K562 (cell line): ENCODE measurements around the gene EIF4E1B. TPM values are rescaled to one million over a fixed set of nuclear protein-coding genes. Genes with fewer than 3 reads are reported as not detected.

Source experiments
- ATAC-seq: fragments of 200-7000 bp; cut with Tn5 transposase; 3 replicates; pipeline ENCODE4 v1.9.1; 2020; ENCODE audit warnings: moderate library complexity
- BruUV-seq: library from RNA; stranded (reverse); fragments of 400-500 nt; replicated peaks from 2 replicates; lab custom pipeline; 2021; lab: Mats Ljungman, UMichigan
- CTCF ChIA-PET: fragments of 300-600 bp; formaldehyde crosslinking; extraction: SDS; loops from one replicate; lab custom pipeline; 2021; ENCODE audit warnings: low intra/inter-chr PET ratio; lab: Yijun Ruan, JAX
- POLR2A ChIA-PET: fragments of 300-600, 350-650 bp; sonication (Branson Sonifier 250); formaldehyde crosslinking; extraction: SDS; loops from one replicate; lab custom pipeline; 2021; ENCODE audit warnings: antibody characterized with exemption, inconsistent platforms; lab: Yijun Ruan, JAX
- DNase-seq, 4 experiments: peaks; one replicate each; pipeline versions ENCODE4 v3.0.0 to v3.0.0-alpha.2; 2011 to 2018; ENCODE audit warnings: low spot score in 3 of 4, mixed read lengths in 3 of 4; ENCODE audit errors: extremely low read depth in 1 of 4
- FAIRE-seq: peaks from 2 replicates; lab custom pipeline; 2011; peaks lifted over from hg19 to GRCh38; lab: Jason Lieb, UNC
- H2AFZ ChIP-seq: 2 replicates; pipeline ENCODE4 v1.6.0; 2011; ENCODE audit warnings: low read depth, low read length, control low read depth, inconsistent platforms
- H3K27ac ChIP-seq: fragments of 200-600 bp; 3 replicates; pipeline ENCODE4 v1.8.0; 2011; ENCODE audit warnings: low read depth, mild to moderate bottlenecking, control low read depth, inconsistent platforms, low read length, moderate library complexity, mixed read lengths; ENCODE audit errors: extremely low read depth
- H3K27me3 ChIP-seq, 2 experiments: fragments of 300-600 bp in 1 of 2; 2 replicates in 1 of 2; 3 replicates in 1 of 2; pipeline versions ENCODE4 v1.6.0 to v1.8.0; 2011; ENCODE audit warnings: inconsistent platforms in 2 of 2, low read length in 2 of 2, mild to moderate bottlenecking in 1 of 2, mixed read lengths in 1 of 2, moderate library complexity in 1 of 2; ENCODE audit not compliant: control insufficient read depth in 2 of 2, insufficient read depth in 2 of 2
- H3K36me3 ChIP-seq: fragments of 300-600 bp; 3 replicates; pipeline ENCODE4 v1.8.0; 2011; ENCODE audit warnings: mild to moderate bottlenecking, low read length, inconsistent platforms; ENCODE audit not compliant: control insufficient read depth, insufficient read depth
- H3K4me1 ChIP-seq, 2 experiments: fragments of 200-600 bp in 1 of 2; replicated peaks in 1 of 2; 2 replicates in 1 of 2; 3 replicates in 1 of 2; pipeline versions ENCODE4 v1.5.1 to v1.8.0; 2011; ENCODE audit warnings: inconsistent platforms in 2 of 2, low read length in 2 of 2, mild to moderate bottlenecking in 1 of 2, mixed read lengths in 1 of 2, moderate library complexity in 1 of 2; ENCODE audit not compliant: control insufficient read depth in 2 of 2, insufficient read depth in 2 of 2
- H3K4me2 ChIP-seq: 2 replicates; pipeline ENCODE4 v1.6.1; 2011; ENCODE audit warnings: low read length, control low read depth, inconsistent platforms, mixed read lengths; ENCODE audit not compliant: insufficient read depth
- H3K4me3 ChIP-seq: fragments of 200-600 bp; sonication (generic), shearing (Covaris generic); 2 replicates; pipeline ENCODE4 v1.5.1; 2016; ENCODE audit warnings: control low read depth, inconsistent platforms
- H3K79me2 ChIP-seq: fragments of 200-600 bp; 3 replicates; pipeline ENCODE4 v1.8.0; 2011; ENCODE audit warnings: low read length, inconsistent platforms; ENCODE audit not compliant: control insufficient read depth, insufficient read depth
- H3K9ac ChIP-seq, 2 experiments: 2 replicates each; pipeline versions ENCODE4 v1.6.0 to v1.6.1; 2011; ENCODE audit warnings: low read depth in 2 of 2, low read length in 2 of 2, control low read depth in 1 of 2, inconsistent platforms in 1 of 2, mild to moderate bottlenecking in 1 of 2, mixed read lengths in 1 of 2; ENCODE audit not compliant: insufficient read depth in 1 of 2
- H3K9me1 ChIP-seq: one replicate; pipeline ENCODE4 v1.6.0; 2011; ENCODE audit warnings: inconsistent platforms, mild to moderate bottlenecking, low read length, moderate library complexity; ENCODE audit not compliant: control insufficient read depth, insufficient read depth
- H3K9me3 ChIP-seq: replicated peaks from 2 replicates; pipeline ENCODE4 v1.5.1; 2011; ENCODE audit warnings: low read depth, low read length, inconsistent platforms; ENCODE audit not compliant: control insufficient read depth, insufficient read depth
- H4K20me1 ChIP-seq: replicated peaks from 2 replicates; pipeline ENCODE4 v1.6.1; 2011; ENCODE audit warnings: low read length, inconsistent platforms, mixed read lengths; ENCODE audit not compliant: control insufficient read depth, insufficient read depth
- NBN ChIP-seq: fragments of 450-650 bp; IDR thresholded peaks from 2 replicates; pipeline ENCODE4 v1.6.1; 2016; ENCODE audit warnings: low read depth, mild to moderate bottlenecking
- NFATC3 ChIP-seq: fragments of 450-650 bp; IDR thresholded peaks from 2 replicates; pipeline ENCODE4 v1.6.1; 2017; ENCODE audit warnings: mild to moderate bottlenecking
- NFIC ChIP-seq: fragments of 450-650 bp; IDR thresholded peaks from 2 replicates; pipeline ENCODE4 v1.6.1; 2017; ENCODE audit warnings: mild to moderate bottlenecking, inconsistent platforms
- THRAP3 ChIP-seq: fragments of 450-650 bp; IDR thresholded peaks from 2 replicates; pipeline ENCODE4 v1.6.1; 2016; ENCODE audit warnings: mild to moderate bottlenecking, inconsistent platforms, borderline replicate concordance
- XRCC3 ChIP-seq: fragments of 450-650 bp; IDR thresholded peaks from 2 replicates; pipeline ENCODE4 v1.6.1; 2017; ENCODE audit warnings: mild to moderate bottlenecking, moderate library complexity
- ZNF785 ChIP-seq: fragments of 250-450 bp; sonication (Bioruptor Pico); IDR thresholded peaks from 2 replicates; pipeline ENCODE4 v1.4.0; 2020; ENCODE audit warnings: mild to moderate bottlenecking
- WGBS: fragments of 100-300 bp; shearing (Covaris generic); methylation state at CpG from one replicate; pipeline ENCODE4 v1.1.6; 2016; ENCODE audit warnings: low coverage, mixed read lengths; ENCODE audit not compliant: insufficient coverage; ENCODE audit errors: missing lambda C conversion rate; 5-methylcytosine and 5-hydroxymethylcytosine counted together
- in situ Hi-C: fragments of 300-500 bp; cut with MboI; formaldehyde crosslinking; loops from 4 replicates; pipeline ENCODE4 v1.15.0; 2018; ENCODE audit warnings: inconsistent platforms, mixed read lengths
- intact Hi-C: fragments of 100-400 bp; cut with micrococcal nuclease; formaldehyde crosslinking; loops from 2 replicates; pipeline ENCODE4 v1.14.2; 2022
- polyA plus RNA-seq, 8 experiments: library from polyadenylated mRNA; depleted of rRNA in 4 of 8; stranded (reverse) in 5 of 8; unstranded in 3 of 8; fragments of >200 nt; fragmentation: Nextera tagmentation in 2 of 8; fragmentation: Illumina TruSeq in 1 of 8; extraction: Ambion mirVana in 2 of 8; extraction: Trizol in 1 of 8; gene quantifications; 2 replicates each; pipeline versions ENCODE4 v1.2.1 to v1.2.3, GENCODE V29; 2011 to 2014; ENCODE audit warnings: inconsistent platforms in 1 of 8, missing spikeins in 1 of 8
- total RNA-seq, 7 experiments: library from RNA; depleted of rRNA in 6 of 7; stranded (reverse); fragments of >200 nt in 6 of 7; fragmentation: Illumina TruSeq in 2 of 7; extraction: Trizol in 2 of 7; gene quantifications; 2 replicates each; pipeline versions ENCODE4 v1.2.1 to v1.2.3, GENCODE V29; 2011 to 2021; ENCODE audit warnings: low replicate concordance in 1 of 7

Gene EIF4E1B
- total and polyA plus RNA-seq, 9 of the 15 experiments (the other 6 are each of a cell fraction or from before 2014, with no cell fraction given) = not detected

- Histone ChIP-seq H3K27ac (no peak overlapping the region), H2AFZ (no peak overlapping the region), H3K9me1 (no peaks in the 10 kb centered on the region), H3K36me3 (no peaks in the 10 kb centered on the region), H3K4me2 (no peak overlapping the region), H3K79me2 (no peaks in the 10 kb centered on the region), H3K4me3 (no peak overlapping the region), H3K9ac (no peak overlapping the region), H3K4me1 (peaks cover 10 to 13% of the 10 kb centered on the region in 2 experiments; a peak in 4 of 5 replicates), H4K20me1 (no peaks in the 10 kb centered on the region; the same call in 1 of the 2 replicates), H3K9me3 (no peaks in the 10 kb centered on the region; the same call in 1 of the 2 replicates)
- no peak for FAIRE-seq
- ChIA-PET POLR2A (no interaction called here), CTCF (interaction anchor here (0.7 kb wide), 1 partner anchor 11 kb away, joined by 4 read pairs; no protein-coding TSS in a partner anchor)
- no TSS peak for BruUV-seq
- intact Hi-C loops = no loop called here
- no peak for ATAC-seq
- no peak for DNase-seq
- peak; percentile 59 for TF ChIP-seq NFIC
- no peak for TF ChIP-seq XRCC3
- TF ChIP-seq, all 486 proteins: peak for 1
- in situ Hi-C loops = no loop called here
- WGBS = 10% methylated on average over 4 of the region's 4 CpGs
- peaks cover 23 to 33% of the 10 kb centered on the region in 2 experiments for H3K27me3 ChIP-seq
Measured at GRCh38 chr5:176671399-176671798, 40.9 kb downstream of the EIF4E1B start.

DNA sequence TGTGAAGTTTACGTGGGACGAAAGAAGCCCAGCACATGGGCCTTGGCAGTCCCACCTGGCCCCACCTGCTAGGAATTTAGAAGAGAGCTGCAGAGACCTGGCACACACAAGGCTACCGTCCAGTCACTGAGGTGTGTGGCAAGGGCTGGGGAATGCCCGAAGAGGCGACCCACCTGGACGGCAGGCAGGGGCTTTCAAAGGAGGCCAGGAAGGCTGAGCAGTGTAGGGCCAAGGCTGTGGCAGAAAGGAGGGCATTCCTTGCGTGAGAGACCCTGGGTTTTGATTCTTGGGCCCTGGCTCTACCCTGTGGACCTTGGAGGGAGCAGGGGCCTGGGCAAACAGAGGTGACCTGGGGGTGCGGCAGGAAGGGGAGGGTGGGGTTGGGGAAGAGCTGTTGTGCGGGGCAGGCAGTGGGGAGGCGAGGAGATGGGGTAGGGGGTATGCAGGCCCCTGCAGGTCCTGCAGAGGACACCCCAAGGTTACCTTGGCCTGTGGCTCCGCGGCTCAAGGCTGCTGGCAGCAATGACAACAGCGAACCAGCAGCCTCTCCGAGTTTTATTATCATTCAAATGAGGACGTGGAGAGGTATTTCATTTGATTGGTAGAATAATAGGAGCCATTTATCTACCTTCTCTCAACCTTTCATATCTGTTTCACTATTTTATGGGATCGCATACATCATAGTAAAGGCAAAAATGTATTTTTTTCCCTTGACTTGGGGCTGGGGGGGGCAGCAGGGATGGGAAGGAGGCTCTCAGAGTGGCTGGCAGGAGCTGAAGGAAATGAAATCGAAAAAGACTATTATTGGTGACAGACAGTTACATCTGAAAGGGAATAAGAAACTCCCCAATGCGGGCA is 41.6 kb downstream of the EIF4E1B start:
- Histone ChIP-seq H3K36me3 (no peaks in the 10 kb centered on the region), H3K4me2 (no peak overlapping the region), H3K9ac (no peak overlapping the region), H3K9me1 (no peaks in the 10 kb centered on the region), H2AFZ (no peak overlapping the region), H3K27ac (no peak overlapping the region), H4K20me1 (no peaks in the 10 kb centered on the region; the same call in 1 of the 2 replicates), H3K4me3 (no peak overlapping the region), H3K4me1 (peaks cover 17% of the 10 kb centered on the region in 2 experiments), H3K9me3 (no peaks in the 10 kb centered on the region; the same call in 1 of the 2 replicates), H3K79me2 (no peaks in the 10 kb centered on the region), H3K27me3 (peaks cover 23 to 31% of the 10 kb centered on the region in 2 experiments; a peak in 4 of 5 replicates)
- ATAC-seq = no peak
- no TSS peak for BruUV-seq
- 2% methylated on average over 13 of the region's 18 CpGs for WGBS
- TF ChIP-seq NBN = no peak
- TF ChIP-seq THRAP3 = no peak
- no peak for TF ChIP-seq ZNF785 (CRISPR knock-in tag)
- no peak for TF ChIP-seq NFATC3
- intact Hi-C loops (no loop called here), in situ Hi-C loops (no loop called here)
- ChIA-PET CTCF (no interaction called here), POLR2A (no interaction called here)
- no peak for FAIRE-seq
- no peak for DNase-seq
